CD4-positive, alpha-beta memory T cell (primary cell): ENCODE data around the gene C21orf91. TPM values are rescaled to one million over a fixed set of nuclear protein-coding genes. Genes with fewer than 3 reads are reported as not detected.

Experiments used
- CTCF ChIA-PET: fragments of 350-600 bp; sonication (Branson Sonifier 250); formaldehyde crosslinking; loops from one replicate; lab custom pipeline; 2021; ENCODE audit warnings: inconsistent platforms; ENCODE audit not compliant: partially characterized antibody; lab: Charles Lee
- POLR2A ChIA-PET: fragments of 350-600 bp; sonication (Branson Sonifier 250); formaldehyde crosslinking; loops from one replicate; lab custom pipeline; 2021; ENCODE audit not compliant: partially characterized antibody; lab: Charles Lee
- DNase-seq, 5 donors: peaks; one replicate each; pipeline versions ENCODE4 v3.0.0 to v3.0.0-alpha.2; 2020 to 2022; ENCODE audit warnings: mixed read lengths in 1 of 5
- H3K27ac ChIP-seq: one replicate; pipeline ENCODE4 v1.7.0; 2013; ENCODE audit warnings: low read depth, low read length
- H3K27me3 ChIP-seq: 2 replicates; pipeline ENCODE4 v1.7.0; 2013; ENCODE audit warnings: mild to moderate bottlenecking, low read length, moderate library complexity; ENCODE audit not compliant: insufficient read depth
- H3K36me3 ChIP-seq: 2 replicates; pipeline ENCODE4 v1.7.0; 2013; ENCODE audit warnings: mild to moderate bottlenecking, low read length, moderate library complexity; ENCODE audit not compliant: insufficient read depth
- H3K4me1 ChIP-seq: 2 replicates; pipeline ENCODE4 v1.7.0; 2013; ENCODE audit warnings: mild to moderate bottlenecking, low read length, moderate library complexity; ENCODE audit not compliant: insufficient read depth
- H3K4me3 ChIP-seq, 2 donors: one replicate each; pipeline ENCODE4 v1.7.0; 2013; ENCODE audit warnings: low read length in 2 of 2, mild to moderate bottlenecking in 1 of 2
- H3K9me3 ChIP-seq, 2 donors: one replicate each; pipeline ENCODE4 v1.7.0; 2013; ENCODE audit warnings: low read length in 2 of 2, control low read depth in 1 of 2; ENCODE audit not compliant: control insufficient read depth in 1 of 2
- H3K27ac Mint-ChIP-seq, 7 donors: one replicate each; pipeline ENCODE4 v1.8.0; 2020 to 2021; ENCODE audit warnings: mixed read lengths in 7 of 7, mild to moderate bottlenecking in 6 of 7, inconsistent platforms in 3 of 7, moderate library complexity in 3 of 7
- H3K27me3 Mint-ChIP-seq, 2 donors: one replicate each; pipeline ENCODE4 v1.8.0; 2020 to 2021; ENCODE audit warnings: mixed read lengths in 2 of 2
- H3K36me3 Mint-ChIP-seq, 2 donors: one replicate each; pipeline ENCODE4 v1.8.0; 2020 to 2021; ENCODE audit warnings: mixed read lengths in 2 of 2, inconsistent platforms in 1 of 2, mild to moderate bottlenecking in 1 of 2
- H3K4me1 Mint-ChIP-seq, 4 donors: one replicate each; pipeline ENCODE4 v1.8.0; 2020 to 2021; ENCODE audit warnings: mixed read lengths in 4 of 4, mild to moderate bottlenecking in 1 of 4
- H3K4me3 Mint-ChIP-seq, 8 donors: one replicate each; pipeline ENCODE4 v1.8.0; 2020 to 2021; ENCODE audit warnings: mixed read lengths in 8 of 8, mild to moderate bottlenecking in 7 of 8, moderate library complexity in 6 of 8, inconsistent platforms in 3 of 8
- H3K9me3 Mint-ChIP-seq, 8 donors: one replicate each; pipeline ENCODE4 v1.8.0; 2020 to 2021; ENCODE audit warnings: mixed read lengths in 8 of 8, mild to moderate bottlenecking in 5 of 8, inconsistent platforms in 3 of 8, moderate library complexity in 1 of 8
- intact Hi-C: fragments of 100-400 bp; cut with micrococcal nuclease; formaldehyde crosslinking; loops from one replicate; pipeline ENCODE4 v1.15.1; 2023
- polyA plus RNA-seq, 2 donors: library from polyadenylated mRNA; unstranded; fragments of 300-500 nt; fragmentation: Illumina TruSeq; gene quantifications; one replicate each; pipeline ENCODE4 v1.2.3, GENCODE V29; 2021
- total RNA-seq, 2 experiments: library from RNA; stranded (reverse); gene quantifications; one replicate each; pipeline ENCODE4 v1.2.3, GENCODE V29; 2021

Gene C21orf91
- total and polyA plus RNA-seq, 4 experiments from 2014 or later = 38.5 to 80.5 (median 63.3) TPM

- Histone ChIP-seq H3K9me3 (no peaks in the 10 kb centered on the region), H3K36me3 (no peaks in the 10 kb centered on the region), H3K27me3 (no peaks in the 10 kb centered on the region), H3K4me1 (no peaks in the 10 kb centered on the region), H3K4me3 (no peak overlapping the region), H3K27ac (no peak overlapping the region)
- Mint-ChIP-seq H3K9me3 (peaks cover 0 to 11% (median 3%) of the 10 kb centered on the region in 8 donors), H3K36me3 (no peaks in the 10 kb centered on the region), H3K4me1 (no peaks in the 10 kb centered on the region), H3K4me3 (no peak overlapping the region), H3K27me3 (no peaks in the 10 kb centered on the region), H3K27ac (peak overlapping the region in 1 of 7 donors; percentile 7)
- ChIA-PET CTCF (interaction anchor here (1.2 kb wide), 1 partner anchor 56 kb away, joined by 3 read pairs; no protein-coding TSS in a partner anchor), POLR2A (no interaction called here)
- DNase-seq = no peak
- intact Hi-C loops = no loop called here
These were observed 29.1 kb upstream of the C21orf91 start for GRCh38 chr21:17848228-17848627.

DNA sequence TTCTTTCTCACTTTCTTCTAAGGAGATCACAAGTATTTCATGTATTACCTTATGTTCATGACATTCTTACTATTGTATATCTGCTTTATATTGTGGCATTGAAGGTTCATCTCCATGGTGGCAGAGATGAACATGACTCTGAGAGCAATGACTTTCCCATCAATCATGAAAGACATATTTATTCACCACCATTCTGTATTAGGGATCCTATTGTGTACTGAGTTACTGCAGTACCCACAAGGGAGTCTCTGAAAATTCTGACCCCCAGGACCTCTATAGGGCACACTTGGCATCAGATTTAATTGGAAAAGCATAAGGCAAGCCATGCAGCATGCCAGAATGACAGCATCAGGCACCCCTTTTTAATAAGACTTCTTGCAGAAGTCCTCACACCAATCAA, 21.9 kb upstream of the C21orf91 start:
- intact Hi-C loops = no loop called here
- Mint-ChIP-seq H3K36me3 (no peaks in the 10 kb centered on the region), H3K4me1 (no peaks in the 10 kb centered on the region), H3K27ac (no peak overlapping the region), H3K4me3 (no peak overlapping the region), H3K9me3 (peaks cover 0 to 2% (median 0%) of the 10 kb centered on the region in 8 donors), H3K27me3 (no peaks in the 10 kb centered on the region)
- ChIA-PET CTCF (no interaction called here), POLR2A (no interaction called here)
- no peak overlapping the region for H3K4me3 ChIP-seq
- H3K9me3 ChIP-seq = no peaks in the 10 kb centered on the region
- no peaks in the 10 kb centered on the region for H3K27me3 ChIP-seq
- no peak overlapping the region for H3K27ac ChIP-seq
- H3K36me3 ChIP-seq = no peaks in the 10 kb centered on the region
- no peak for DNase-seq
- H3K4me1 ChIP-seq = no peaks in the 10 kb centered on the region

DNA sequence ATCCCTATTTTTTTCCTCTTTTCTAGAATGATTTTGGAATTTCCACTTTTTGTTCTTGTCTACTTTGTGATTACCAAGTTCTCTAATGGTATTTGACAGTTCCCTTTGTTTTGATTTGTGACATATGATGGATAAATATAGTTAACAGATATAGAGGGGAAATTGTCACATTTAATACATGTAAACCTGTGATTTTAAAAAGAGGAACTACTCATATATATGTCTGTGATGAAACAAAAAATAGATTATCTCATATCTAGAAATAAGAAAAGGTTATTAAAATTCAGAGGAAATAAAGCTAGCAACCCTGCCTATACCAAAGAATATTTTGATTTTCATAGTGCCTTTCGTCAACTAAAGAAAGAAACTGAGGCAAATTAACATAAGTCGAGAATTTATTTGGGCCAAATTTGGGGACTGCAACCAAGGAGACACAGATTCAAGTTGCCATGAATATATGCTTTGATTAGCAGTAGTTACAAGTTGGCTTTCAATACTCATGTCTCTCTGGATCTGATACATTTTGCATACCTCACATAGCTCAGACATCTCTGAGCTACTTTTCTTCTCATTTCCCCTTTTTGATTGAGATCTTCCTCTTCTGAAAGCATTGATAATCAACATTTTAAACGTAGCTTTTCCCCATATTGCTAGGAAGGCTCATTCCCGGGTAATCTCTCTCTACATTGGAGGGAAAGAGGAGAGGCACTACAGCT, 15.6 kb upstream of the C21orf91 start:
- no peak overlapping the region for H3K27ac ChIP-seq
- peaks cover 0 to 2% of the 10 kb centered on the region in 2 donors for H3K27me3 Mint-ChIP-seq
- H3K36me3 ChIP-seq = no peaks in the 10 kb centered on the region
- H3K9me3 Mint-ChIP-seq = peaks cover 0 to 6% (median 0%) of the 10 kb centered on the region in 8 donors
- CTCF ChIA-PET = interaction anchor here (1.5 kb wide), 1 partner anchor 13 kb away, joined by 4 read pairs; no protein-coding TSS in a partner anchor
- no peaks in the 10 kb centered on the region for H3K36me3 Mint-ChIP-seq
- H3K27me3 ChIP-seq = no peaks in the 10 kb centered on the region
- POLR2A ChIA-PET = no interaction called here
- no peaks in the 10 kb centered on the region for H3K4me1 Mint-ChIP-seq
- no peak for DNase-seq
- H3K9me3 ChIP-seq = no peaks in the 10 kb centered on the region
- intact Hi-C loops = no loop called here
- H3K4me3 ChIP-seq = no peak overlapping the region
- H3K27ac Mint-ChIP-seq = no peak overlapping the region
- no peaks in the 10 kb centered on the region for H3K4me1 ChIP-seq
- no peak overlapping the region for H3K4me3 Mint-ChIP-seq

- no peak overlapping the region for H3K4me3 ChIP-seq
- intact Hi-C loops = no loop called here
- POLR2A ChIA-PET = interaction anchor here (0.7 to 0.9 kb wide), 2 partner anchors 10 to 36 kb away, joined by 3 read pairs; no protein-coding TSS in a partner anchor
- no peak overlapping the region for H3K27ac ChIP-seq
- Mint-ChIP-seq H3K4me3 (no peak overlapping the region), H3K4me1 (peaks cover 0 to 2% (median 0%) of the 10 kb centered on the region in 4 donors), H3K27me3 (no peaks in the 10 kb centered on the region), H3K9me3 (peaks cover 0 to 5% (median 0%) of the 10 kb centered on the region in 8 donors), H3K36me3 (peaks cover 0 to 4% of the 10 kb centered on the region in 2 donors), H3K27ac (peak overlapping the region in 1 of 7 donors; percentile 16)
- H3K9me3 ChIP-seq = no peaks in the 10 kb centered on the region
- H3K4me1 ChIP-seq = no peaks in the 10 kb centered on the region
- DNase-seq = no peak
- H3K36me3 ChIP-seq = no peaks in the 10 kb centered on the region
- H3K27me3 ChIP-seq = no peaks in the 10 kb centered on the region
- CTCF ChIA-PET = interaction anchor here (1.1 kb wide), 1 partner anchor 150 kb away, joined by 4 read pairs; no protein-coding TSS in a partner anchor
These were observed 10.3 kb upstream of the C21orf91 start for GRCh38 chr21:17829472-17829871.

DNA sequence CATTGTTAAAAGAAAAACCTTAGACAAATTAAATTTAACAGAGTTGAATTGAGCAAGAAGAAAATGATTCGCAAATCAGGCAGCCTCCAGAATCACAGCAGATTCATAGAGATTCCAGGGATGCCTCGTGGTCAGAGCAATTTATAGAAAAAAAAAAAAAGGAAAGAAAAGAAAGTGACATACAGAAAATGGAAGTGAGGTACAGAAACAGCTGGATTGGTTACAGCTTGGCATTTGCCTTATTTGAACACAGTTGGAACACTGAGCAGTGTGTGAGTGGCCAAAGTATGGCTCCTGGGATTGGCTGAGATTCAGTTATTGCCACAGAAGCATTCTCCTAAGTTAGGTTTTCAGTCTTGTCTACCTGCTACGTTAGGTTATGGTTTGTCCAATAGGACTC, 9.1 kb upstream of the C21orf91 start:
- POLR2A ChIA-PET = no interaction called here
- Mint-ChIP-seq H3K27me3 (no peaks in the 10 kb centered on the region), H3K4me3 (no peak overlapping the region), H3K27ac (no peak overlapping the region), H3K9me3 (no peaks in the 10 kb centered on the region), H3K4me1 (peaks cover 0 to 2% (median 0%) of the 10 kb centered on the region in 4 donors), H3K36me3 (peaks cover 0 to 10% of the 10 kb centered on the region in 2 donors)
- Histone ChIP-seq H3K4me1 (no peaks in the 10 kb centered on the region), H3K36me3 (no peaks in the 10 kb centered on the region), H3K27me3 (no peaks in the 10 kb centered on the region), H3K9me3 (no peaks in the 10 kb centered on the region), H3K27ac (no peak overlapping the region), H3K4me3 (no peak overlapping the region)
- no peak for DNase-seq
- CTCF ChIA-PET = no interaction called here
- intact Hi-C loops = no loop called here

GRCh38 chr21:17823846-17824245, 4.7 kb upstream of the C21orf91 start:
- Histone ChIP-seq H3K36me3 (no peaks in the 10 kb centered on the region), H3K4me1 (peaks cover 12% of the 10 kb centered on the region), H3K27me3 (no peaks in the 10 kb centered on the region), H3K4me3 (no peak overlapping the region), H3K9me3 (no peaks in the 10 kb centered on the region), H3K27ac (no peak overlapping the region)
- CTCF ChIA-PET = no interaction called here
- POLR2A ChIA-PET = no interaction called here
- peak overlapping the region in 1 of 7 donors; percentile 47 for H3K27ac Mint-ChIP-seq
- H3K9me3 Mint-ChIP-seq = no peaks in the 10 kb centered on the region
- intact Hi-C loops = no loop called here
- H3K36me3 Mint-ChIP-seq = peaks cover 5 to 10% of the 10 kb centered on the region in 2 donors
- H3K4me3 Mint-ChIP-seq = no peak overlapping the region
- H3K27me3 Mint-ChIP-seq = no peaks in the 10 kb centered on the region
- peaks cover 13 to 21% (median 19%) of the 10 kb centered on the region in 4 donors for H3K4me1 Mint-ChIP-seq
- DNase-seq = no peak

DNA sequence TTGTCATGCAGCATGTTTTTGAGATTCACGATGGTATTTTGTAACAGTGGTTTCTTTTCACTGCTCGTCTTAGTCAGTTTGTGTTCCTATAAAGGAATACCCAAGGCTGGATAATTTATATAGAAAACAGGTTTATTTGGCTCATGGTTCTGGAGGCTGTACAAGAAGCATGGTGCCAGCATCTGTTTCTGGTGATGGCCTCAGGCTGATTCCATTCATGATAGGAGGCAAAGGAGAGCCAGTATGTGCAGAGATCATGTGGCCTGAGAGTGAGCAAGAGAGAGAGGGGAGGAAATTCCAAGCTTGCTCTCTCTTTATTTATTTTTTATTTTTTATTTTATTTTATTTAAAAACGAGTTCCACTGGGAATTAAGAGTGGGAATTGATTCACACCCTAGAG, 2.0 kb upstream of the C21orf91 start:
- Histone ChIP-seq H3K9me3 (no peaks in the 10 kb centered on the region), H3K27me3 (no peaks in the 10 kb centered on the region), H3K27ac (peak overlapping the region; percentile 96), H3K4me3 (no peak overlapping the region), H3K36me3 (no peaks in the 10 kb centered on the region), H3K4me1 (peaks cover 30% of the 10 kb centered on the region)
- Mint-ChIP-seq H3K27me3 (no peaks in the 10 kb centered on the region), H3K4me3 (peak overlapping the region in 7 of 8 donors; percentile 44 to 100 (median 94)), H3K4me1 (peaks cover 22 to 34% (median 29%) of the 10 kb centered on the region in 4 donors), H3K36me3 (peaks cover 14 to 21% of the 10 kb centered on the region in 2 donors), H3K9me3 (no peaks in the 10 kb centered on the region), H3K27ac (peak overlapping the region; percentile 97 to 100 (median 100))
- intact Hi-C loops = no loop called here
- DNase-seq = no peak
- POLR2A ChIA-PET = interaction anchor here (0.9 to 1.6 kb wide), 4 partner anchors 25 to 45 kb away, joined by 3 to 6 read pairs (median 4); no protein-coding TSS in a partner anchor
- CTCF ChIA-PET = interaction anchor here (0.7 to 1.2 kb wide), 2 partner anchors 11 to 15 kb away, joined by 3 to 4 read pairs; no protein-coding TSS in a partner anchor
